ENCODE data around the gene SGIP1. TPM values are rescaled to one million over a fixed set of nuclear protein-coding genes. Genes with fewer than 3 reads are reported as not detected.
A peak's percentile ranks its signal among the peaks of the same experiment; 100 is the strongest.

Gene SGIP1
- total RNA-seq, 1 donor from 2014 or later, result 32.8 TPM

GRCh38 chr1:66757722-66758240 is 223.8 kb downstream of the SGIP1 start:
- no peaks in the 10 kb centered on the region for H3K27me3 Mint-ChIP-seq (ENCODE audit: unreplicated experiment)
- no peak for DNase-seq (ENCODE audit: low spot score)
- H3K27ac Mint-ChIP-seq (ENCODE audit: unreplicated experiment), result peak overlapping the region; percentile 68
- no peak overlapping the region for H3K4me3 Mint-ChIP-seq (ENCODE audit: unreplicated experiment)
- peaks cover 21% of the 10 kb centered on the region for H3K36me3 Mint-ChIP-seq (ENCODE audit: low read depth, unreplicated experiment)
- TF ChIP-seq, protein P1, sequence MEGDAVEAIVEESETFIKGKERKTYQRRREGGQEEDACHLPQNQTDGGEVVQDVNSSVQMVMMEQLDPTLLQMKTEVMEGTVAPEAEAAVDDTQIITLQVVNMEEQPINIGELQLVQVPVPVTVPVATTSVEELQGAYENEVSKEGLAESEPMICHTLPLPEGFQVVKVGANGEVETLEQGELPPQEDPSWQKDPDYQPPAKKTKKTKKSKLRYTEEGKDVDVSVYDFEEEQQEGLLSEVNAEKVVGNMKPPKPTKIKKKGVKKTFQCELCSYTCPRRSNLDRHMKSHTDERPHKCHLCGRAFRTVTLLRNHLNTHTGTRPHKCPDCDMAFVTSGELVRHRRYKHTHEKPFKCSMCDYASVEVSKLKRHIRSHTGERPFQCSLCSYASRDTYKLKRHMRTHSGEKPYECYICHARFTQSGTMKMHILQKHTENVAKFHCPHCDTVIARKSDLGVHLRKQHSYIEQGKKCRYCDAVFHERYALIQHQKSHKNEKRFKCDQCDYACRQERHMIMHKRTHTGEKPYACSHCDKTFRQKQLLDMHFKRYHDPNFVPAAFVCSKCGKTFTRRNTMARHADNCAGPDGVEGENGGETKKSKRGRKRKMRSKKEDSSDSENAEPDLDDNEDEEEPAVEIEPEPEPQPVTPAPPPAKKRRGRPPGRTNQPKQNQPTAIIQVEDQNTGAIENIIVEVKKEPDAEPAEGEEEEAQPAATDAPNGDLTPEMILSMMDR (IDR thresholded peaks at IDR 0.05; ENCODE audit: unreplicated experiment), result no peak
- H3K9me3 Mint-ChIP-seq (ENCODE audit: unreplicated experiment), result no peaks in the 10 kb centered on the region
- H3K4me1 Mint-ChIP-seq (ENCODE audit: unreplicated experiment), result peaks cover 18% of the 10 kb centered on the region

GRCh38 chr1:66758241-66758755 is 224.3 kb downstream of the SGIP1 start:
- H3K27me3 Mint-ChIP-seq (ENCODE audit: unreplicated experiment), result no peaks in the 10 kb centered on the region
- no peak overlapping the region for H3K4me3 Mint-ChIP-seq (ENCODE audit: unreplicated experiment)
- H3K27ac Mint-ChIP-seq (ENCODE audit: unreplicated experiment), result peak overlapping the region; percentile 68
- TF ChIP-seq, protein P1 (IDR thresholded peaks at IDR 0.05; ENCODE audit: unreplicated experiment), result no peak
- peaks cover 27% of the 10 kb centered on the region for H3K36me3 Mint-ChIP-seq (ENCODE audit: low read depth, unreplicated experiment)
- H3K4me1 Mint-ChIP-seq (ENCODE audit: unreplicated experiment), result peaks cover 14% of the 10 kb centered on the region
- DNase-seq (ENCODE audit: low spot score), result no peak
- H3K9me3 Mint-ChIP-seq (ENCODE audit: unreplicated experiment), result no peaks in the 10 kb centered on the region

- no peaks in the 10 kb centered on the region for H3K27me3 Mint-ChIP-seq (ENCODE audit: unreplicated experiment)
- TF ChIP-seq, protein P1 (IDR thresholded peaks at IDR 0.05; ENCODE audit: unreplicated experiment), result no peak
- H3K4me1 Mint-ChIP-seq (ENCODE audit: unreplicated experiment), result peaks cover 7% of the 10 kb centered on the region
- no peak for DNase-seq (ENCODE audit: low spot score)
- H3K36me3 Mint-ChIP-seq (ENCODE audit: low read depth, unreplicated experiment), result peaks cover 30% of the 10 kb centered on the region
- no peaks in the 10 kb centered on the region for H3K9me3 Mint-ChIP-seq (ENCODE audit: unreplicated experiment)
- H3K4me3 Mint-ChIP-seq (ENCODE audit: unreplicated experiment), result no peak overlapping the region
- no peak overlapping the region for H3K27ac Mint-ChIP-seq (ENCODE audit: unreplicated experiment)
Measured at GRCh38 chr1:66760506-66760905, 226.6 kb downstream of the SGIP1 start.

GRCh38 chr1:66761221-66761620 is 227.3 kb downstream of the SGIP1 start:
- H3K36me3 Mint-ChIP-seq (ENCODE audit: low read depth, unreplicated experiment), result peaks cover 30% of the 10 kb centered on the region

DNA sequence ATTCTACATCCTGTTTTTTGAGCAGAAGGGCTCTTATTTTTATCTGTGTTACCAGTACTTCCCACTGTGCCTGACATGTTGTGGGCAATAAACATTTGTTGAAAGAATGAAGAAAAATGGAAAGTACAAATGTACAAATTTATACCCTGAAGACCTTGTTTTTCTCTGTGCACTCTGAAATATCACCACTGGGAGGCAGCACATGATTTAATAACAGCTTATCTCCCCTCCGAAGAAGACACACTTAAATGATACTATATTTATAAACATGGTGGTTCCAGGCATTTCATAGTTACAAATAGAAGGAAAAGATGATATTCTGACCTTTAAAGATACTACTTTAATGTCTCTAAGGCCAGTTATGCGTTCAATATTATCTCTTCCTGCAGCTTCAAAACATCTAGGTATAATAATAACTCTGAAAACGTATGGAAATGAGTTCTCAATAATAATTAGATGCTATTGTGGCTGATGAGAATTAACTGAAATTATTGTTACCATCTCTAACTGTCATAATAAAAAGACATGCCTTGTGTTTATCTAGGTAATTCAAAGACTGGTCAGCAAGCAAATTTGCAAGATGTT is 231.1 kb downstream of the SGIP1 start:
- Mint-ChIP-seq H3K9me3 (ENCODE audit: unreplicated experiment) (no peaks in the 10 kb centered on the region), H3K4me1 (ENCODE audit: unreplicated experiment) (no peaks in the 10 kb centered on the region), H3K36me3 (ENCODE audit: low read depth, unreplicated experiment) (peaks cover 21% of the 10 kb centered on the region), H3K27me3 (ENCODE audit: unreplicated experiment) (no peaks in the 10 kb centered on the region), H3K27ac (ENCODE audit: unreplicated experiment) (no peak overlapping the region), H3K4me3 (ENCODE audit: unreplicated experiment) (no peak overlapping the region)
- TF ChIP-seq, protein P1 (IDR thresholded peaks at IDR 0.05; ENCODE audit: unreplicated experiment), result peak; percentile 82
- peak; percentile 41 for DNase-seq (ENCODE audit: low spot score)

More at GRCh38 chr1:66761221-66761620, 227.3 kb downstream of the SGIP1 start:
- Mint-ChIP-seq H3K4me3 (ENCODE audit: unreplicated experiment) (no peak overlapping the region), H3K27me3 (ENCODE audit: unreplicated experiment) (no peaks in the 10 kb centered on the region), H3K4me1 (ENCODE audit: unreplicated experiment) (peaks cover 7% of the 10 kb centered on the region), H3K9me3 (ENCODE audit: unreplicated experiment) (no peaks in the 10 kb centered on the region), H3K27ac (ENCODE audit: unreplicated experiment) (no peak overlapping the region)
- TF ChIP-seq, protein P1 (IDR thresholded peaks at IDR 0.05; ENCODE audit: unreplicated experiment), result no peak
- DNase-seq (ENCODE audit: low spot score), result no peak

All from endothelial cell (in vitro differentiated cells).